ENCODE data around the gene C8B.

DNA sequence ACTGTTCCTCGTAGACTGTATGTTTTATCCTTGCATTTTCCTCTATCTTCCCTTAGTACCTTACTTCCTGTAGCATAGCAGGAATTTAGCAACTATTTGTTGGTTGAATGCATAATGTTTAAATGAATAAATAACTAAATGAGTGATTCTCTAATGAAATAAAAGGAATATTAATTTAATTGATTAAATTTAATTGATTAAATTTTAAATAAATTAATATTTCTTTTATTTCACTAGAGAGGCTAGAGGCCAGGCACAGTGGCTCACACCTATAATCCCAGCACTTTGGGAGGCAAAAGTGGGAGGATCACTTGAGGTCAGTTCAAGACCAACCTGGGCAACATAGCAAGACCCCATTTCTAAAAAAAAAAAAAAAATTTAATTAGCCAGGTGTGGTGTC lies 25.8 kb downstream of the C8B start:
- TF ChIP-seq CTCF (IDR thresholded peaks at IDR 0.05), result no peak
- no peak for TF ChIP-seq POLR2A (IDR thresholded peaks at IDR 0.05)

All from breast epithelium (tissue), 3 donors.